ENCODE measurements around the gene WDR37. TPM values are rescaled to one million over a fixed set of nuclear protein-coding genes. Genes with fewer than 3 reads are reported as not detected.
"Not testable (repeated sequence)": the region's sequence is repeated elsewhere in the genome, so short reads cannot be mapped to it uniquely, and the experiment has no call there.

The WDR37 gene
- total and polyA plus RNA-seq, 2 donors from 2014 or later = 6.0 to 23.5 TPM

DNA sequence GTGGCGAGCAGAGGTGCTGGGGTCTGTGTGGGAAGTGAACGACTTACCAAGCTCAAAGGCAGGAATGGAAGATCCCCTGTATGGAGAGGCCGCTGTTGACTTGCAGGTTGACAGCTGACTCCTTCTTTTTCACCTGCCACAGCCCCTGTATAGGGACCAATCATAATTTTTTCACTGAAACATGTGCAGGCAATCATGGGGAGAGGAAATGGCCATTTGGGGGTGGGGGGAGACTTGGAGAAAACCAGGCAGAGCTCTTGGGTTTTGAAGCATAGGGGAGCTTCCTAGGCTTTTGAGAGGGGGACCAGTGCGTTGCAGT is 101.4 kb downstream of the WDR37 start:
- Histone ChIP-seq H3K4me3 (ENCODE audit: low read length in 3 of 3) (no peak overlapping the region), H3K9ac (ENCODE audit: low read length in 3 of 3) (no peak overlapping the region), H3K27me3 (ENCODE audit: control insufficient read depth, insufficient read depth, low read length) (no peaks in the 10 kb centered on the region), H3K4me1 (ENCODE audit: control insufficient read depth in 2 of 3, insufficient read depth in 2 of 3, low read depth in 1 of 3, low read length in 3 of 3) (no peaks in the 10 kb centered on the region), H3K36me3 (ENCODE audit: control insufficient read depth in 2 of 3, insufficient read depth in 3 of 3, low read length in 3 of 3) (no peaks in the 10 kb centered on the region), H3K27ac (ENCODE audit: low read depth in 2 of 2, low read length in 2 of 2) (no peak overlapping the region), H3K9me3 (ENCODE audit: control insufficient read depth in 2 of 3, insufficient read depth in 1 of 3, low read length in 3 of 3) (no peaks in the 10 kb centered on the region)
- intact Hi-C loops (cut with DNase I) = no loop called here
- DNase-seq = peak in 1 of 5 donors; percentile 13
- FAIRE-seq = no peak
- TF ChIP-seq, protein P1, sequence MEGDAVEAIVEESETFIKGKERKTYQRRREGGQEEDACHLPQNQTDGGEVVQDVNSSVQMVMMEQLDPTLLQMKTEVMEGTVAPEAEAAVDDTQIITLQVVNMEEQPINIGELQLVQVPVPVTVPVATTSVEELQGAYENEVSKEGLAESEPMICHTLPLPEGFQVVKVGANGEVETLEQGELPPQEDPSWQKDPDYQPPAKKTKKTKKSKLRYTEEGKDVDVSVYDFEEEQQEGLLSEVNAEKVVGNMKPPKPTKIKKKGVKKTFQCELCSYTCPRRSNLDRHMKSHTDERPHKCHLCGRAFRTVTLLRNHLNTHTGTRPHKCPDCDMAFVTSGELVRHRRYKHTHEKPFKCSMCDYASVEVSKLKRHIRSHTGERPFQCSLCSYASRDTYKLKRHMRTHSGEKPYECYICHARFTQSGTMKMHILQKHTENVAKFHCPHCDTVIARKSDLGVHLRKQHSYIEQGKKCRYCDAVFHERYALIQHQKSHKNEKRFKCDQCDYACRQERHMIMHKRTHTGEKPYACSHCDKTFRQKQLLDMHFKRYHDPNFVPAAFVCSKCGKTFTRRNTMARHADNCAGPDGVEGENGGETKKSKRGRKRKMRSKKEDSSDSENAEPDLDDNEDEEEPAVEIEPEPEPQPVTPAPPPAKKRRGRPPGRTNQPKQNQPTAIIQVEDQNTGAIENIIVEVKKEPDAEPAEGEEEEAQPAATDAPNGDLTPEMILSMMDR (IDR thresholded peaks at IDR 0.05; ENCODE audit: borderline replicate concordance, extremely low read depth, insufficient read depth) = no peak

DNA sequence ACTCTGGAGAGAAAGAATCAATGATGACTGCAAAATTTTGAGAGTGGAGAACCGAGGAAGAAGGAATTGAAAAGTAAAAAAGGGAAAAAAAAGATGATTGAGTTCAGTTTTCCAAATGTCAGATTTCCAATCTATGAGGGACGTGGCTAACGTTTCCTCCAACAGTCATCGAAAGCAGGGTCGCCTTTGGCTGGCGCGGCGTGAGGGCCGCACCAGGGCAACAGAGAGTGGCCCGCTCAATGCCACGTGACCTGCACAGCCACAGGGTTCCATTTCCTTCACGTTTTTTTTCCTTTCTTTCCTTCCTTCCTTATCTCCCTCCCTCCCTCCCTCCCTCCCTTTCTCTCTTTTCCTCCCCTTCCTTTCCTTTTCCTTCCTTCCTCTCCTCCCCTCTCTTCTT is 101.9 kb downstream of the WDR37 start:
- intact Hi-C loops (cut with DNase I) = no loop called here
- TF ChIP-seq, protein P1 (IDR thresholded peaks at IDR 0.05; ENCODE audit: borderline replicate concordance, extremely low read depth, insufficient read depth) = no peak
- Histone ChIP-seq H3K9ac (ENCODE audit: low read length in 3 of 3) (no peak overlapping the region), H3K9me3 (ENCODE audit: control insufficient read depth in 2 of 3, insufficient read depth in 1 of 3, low read length in 3 of 3) (no peaks in the 10 kb centered on the region), H3K4me1 (ENCODE audit: control insufficient read depth in 2 of 3, insufficient read depth in 2 of 3, low read depth in 1 of 3, low read length in 3 of 3) (no peaks in the 10 kb centered on the region), H3K36me3 (ENCODE audit: control insufficient read depth in 2 of 3, insufficient read depth in 3 of 3, low read length in 3 of 3) (no peaks in the 10 kb centered on the region), H3K4me3 (ENCODE audit: low read length in 3 of 3) (no peak overlapping the region), H3K27ac (ENCODE audit: low read depth in 2 of 2, low read length in 2 of 2) (no peak overlapping the region), H3K27me3 (ENCODE audit: control insufficient read depth, insufficient read depth, low read length) (no peaks in the 10 kb centered on the region)
- no peak for FAIRE-seq
- DNase-seq = peak in 1 of 5 donors; percentile 15

DNA sequence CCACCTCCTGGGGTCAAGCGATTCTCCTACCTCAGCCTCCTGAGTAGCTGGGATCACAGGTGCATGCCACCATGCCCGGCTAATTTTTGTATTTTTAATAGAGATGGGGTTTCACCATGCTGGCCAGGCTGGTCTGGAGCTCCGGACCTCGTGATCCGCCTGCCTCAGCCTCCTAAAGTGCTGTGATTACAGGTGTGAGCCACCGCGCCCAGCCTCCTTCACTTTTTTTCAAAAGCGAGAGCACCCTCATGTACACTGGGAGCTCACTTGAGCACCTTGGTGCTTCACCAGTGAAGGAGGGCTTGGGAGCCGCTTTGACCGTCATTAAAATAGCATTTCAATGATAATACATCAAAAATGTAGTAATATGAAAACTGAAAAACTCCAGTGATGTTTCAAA is 102.4 kb downstream of the WDR37 start:
- H3K27ac ChIP-seq (ENCODE audit: low read depth in 2 of 2, low read length in 2 of 2); H3K27me3 ChIP-seq (ENCODE audit: control insufficient read depth, insufficient read depth, low read length); H3K9me3 ChIP-seq (ENCODE audit: control insufficient read depth in 2 of 3, insufficient read depth in 1 of 3, low read length in 3 of 3); H3K9ac ChIP-seq (ENCODE audit: low read length in 3 of 3); intact Hi-C loops (cut with DNase I); FAIRE-seq; H3K4me1 ChIP-seq (ENCODE audit: control insufficient read depth in 2 of 3, insufficient read depth in 2 of 3, low read depth in 1 of 3, low read length in 3 of 3); H3K36me3 ChIP-seq (ENCODE audit: control insufficient read depth in 2 of 3, insufficient read depth in 3 of 3, low read length in 3 of 3); H3K4me3 ChIP-seq (ENCODE audit: low read length in 3 of 3): not testable (repeated sequence)
- peak in 1 of 5 donors; percentile 4 for DNase-seq

DNA sequence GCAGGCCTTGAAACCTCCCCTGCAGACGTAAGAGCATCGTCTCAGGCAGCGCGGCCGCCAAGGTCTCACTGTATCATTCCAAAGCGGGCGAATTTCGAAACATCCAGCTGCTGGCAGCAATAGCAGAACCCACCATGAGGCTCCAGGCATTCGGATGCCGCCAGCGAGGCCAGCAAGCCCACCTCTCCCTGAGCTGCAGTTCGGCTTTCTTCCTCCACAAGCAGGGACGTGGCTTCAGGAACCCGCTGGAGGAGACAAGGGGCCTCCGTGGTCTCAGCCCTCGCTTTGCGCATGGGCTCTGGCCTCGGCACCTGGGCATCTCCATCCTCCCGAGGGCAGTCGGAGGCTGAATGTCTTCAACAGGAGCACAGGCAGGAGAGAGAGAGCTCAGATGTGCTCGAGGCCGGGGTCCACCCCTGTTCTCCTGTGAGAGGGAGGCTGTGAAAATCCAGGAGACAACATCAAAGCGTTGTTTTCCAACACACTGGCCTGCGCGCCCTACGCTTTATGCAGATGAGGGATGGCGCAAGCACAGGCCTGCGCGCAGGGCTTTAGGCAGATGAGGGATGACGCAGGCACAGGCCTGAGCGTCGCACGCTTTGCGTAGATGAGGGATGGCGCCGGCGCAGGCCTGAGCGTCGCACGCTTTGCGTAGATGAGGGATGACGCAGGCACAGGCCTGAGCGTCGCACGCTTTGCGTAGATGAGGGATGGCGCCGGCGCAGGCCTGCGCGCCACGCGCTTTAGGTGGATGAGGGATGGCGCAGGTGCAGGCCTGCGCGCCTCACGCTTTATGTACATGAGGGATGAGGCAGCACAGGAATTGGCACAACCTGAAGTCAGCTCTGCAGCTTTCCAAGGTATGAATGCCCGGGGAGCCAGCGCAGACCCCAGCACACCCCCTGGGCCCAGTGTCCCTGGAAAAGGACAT is 103.2 kb downstream of the WDR37 start:
- FAIRE-seq = no peak
- H3K9me3 ChIP-seq (ENCODE audit: control insufficient read depth in 2 of 3, insufficient read depth in 1 of 3, low read length in 3 of 3) = no peaks in the 10 kb centered on the region
- H3K27me3 ChIP-seq (ENCODE audit: control insufficient read depth, insufficient read depth, low read length) = no peaks in the 10 kb centered on the region
- TF ChIP-seq, protein P1 (IDR thresholded peaks at IDR 0.05; ENCODE audit: borderline replicate concordance, extremely low read depth, insufficient read depth) = no peak
- H3K4me1 ChIP-seq (ENCODE audit: control insufficient read depth in 2 of 3, insufficient read depth in 2 of 3, low read depth in 1 of 3, low read length in 3 of 3) = no peaks in the 10 kb centered on the region
- intact Hi-C loops (cut with DNase I) = no loop called here
- H3K36me3 ChIP-seq (ENCODE audit: control insufficient read depth in 2 of 3, insufficient read depth in 3 of 3, low read length in 3 of 3) = no peaks in the 10 kb centered on the region
- peak in 2 of 5 donors; percentile 19 to 71 for DNase-seq
- H3K27ac ChIP-seq (ENCODE audit: low read depth in 2 of 2, low read length in 2 of 2) = no peak overlapping the region
- H3K9ac ChIP-seq (ENCODE audit: low read length in 3 of 3) = no peak overlapping the region
- peak overlapping the region in 1 of 3 donors; percentile 3 for H3K4me3 ChIP-seq (ENCODE audit: low read length in 3 of 3)

Measured in kidney (tissue), 14 donors.